T-cell (primary cell): ENCODE results near the gene SLC26A1. TPM values are rescaled to one million over a fixed set of nuclear protein-coding genes. Genes with fewer than 3 reads are reported as not detected.

Experiments
- ATAC-seq, 4 experiments: fragments of 200-7000 bp in 3 of 4; fragments of 150-1000 bp in 1 of 4; cut with Tn5 transposase; replicated peaks in 1 of 4; 1 replicate in 3 of 4; 2 replicates in 1 of 4; pipeline ENCODE4 v1.10.0; 2021; ENCODE audit warnings: moderate library complexity in 3 of 4, mild to moderate bottlenecking in 2 of 4, moderate number of reproducible peaks in 1 of 4
- CTCF ChIA-PET, 2 donors: fragments of 300-600 bp; sonication (Branson Sonifier 250); formaldehyde crosslinking; loops; one replicate each; lab custom pipeline; 2022; ENCODE audit warnings: antibody characterized with exemption in 2 of 2; lab: Charles Lee
- POLR2A ChIA-PET, 2 donors: fragments of 300-600 bp; sonication (Branson Sonifier 250); formaldehyde crosslinking; loops; one replicate each; lab custom pipeline; 2022; ENCODE audit warnings: antibody characterized with exemption in 2 of 2; lab: Charles Lee
- DNase-seq, 35 experiments: peaks; one replicate each; pipeline versions ENCODE4 v3.0.0 to v3.0.0-alpha.2; 2013 to 2023
- H3K27ac ChIP-seq: one replicate; pipeline ENCODE4 v1.5.1; 2013; ENCODE audit warnings: low read length
- H3K27me3 ChIP-seq, 2 experiments: replicated peaks in 1 of 2; 1 replicate in 1 of 2; 2 replicates in 1 of 2; pipeline versions ENCODE4 v1.6.1 to v1.7.0; 2013; ENCODE audit warnings: low read length in 1 of 2, mixed read lengths in 1 of 2; ENCODE audit not compliant: control insufficient read depth in 2 of 2, insufficient read depth in 2 of 2; ENCODE audit errors: extremely low read depth in 1 of 2
- H3K36me3 ChIP-seq, 2 donors: 1 replicate in 1 of 2; 2 replicates in 1 of 2; pipeline versions ENCODE4 v1.6.1 to v1.7.0; 2013; ENCODE audit warnings: low read length in 1 of 2; ENCODE audit not compliant: control insufficient read depth in 2 of 2, insufficient read depth in 1 of 2; ENCODE audit errors: extremely low read depth in 1 of 2
- H3K4me1 ChIP-seq, 2 experiments: 1 replicate in 1 of 2; 2 replicates in 1 of 2; pipeline versions ENCODE4 v1.6.1 to v1.7.0; 2013; ENCODE audit warnings: low read length in 2 of 2, mixed read lengths in 1 of 2; ENCODE audit not compliant: insufficient read depth in 2 of 2, control insufficient read depth in 1 of 2; ENCODE audit errors: extremely low read depth in 1 of 2
- H3K4me3 ChIP-seq, 2 donors: 1 replicate in 1 of 2; 2 replicates in 1 of 2; pipeline versions ENCODE4 v1.5.1 to v1.7.0; 2013; ENCODE audit warnings: mild to moderate bottlenecking in 2 of 2, low read length in 1 of 2, moderate library complexity in 1 of 2; ENCODE audit not compliant: control insufficient read depth in 1 of 2; ENCODE audit errors: extremely low read depth in 1 of 2
- H3K9me3 ChIP-seq: 2 replicates; pipeline ENCODE4 v1.7.0; 2013
- H3K27ac Mint-ChIP-seq, 2 donors: one replicate each; pipeline ENCODE4 v1.8.0; 2020 to 2021; ENCODE audit warnings: mild to moderate bottlenecking in 2 of 2, mixed read lengths in 2 of 2
- H3K27me3 Mint-ChIP-seq, 2 donors: one replicate each; pipeline ENCODE4 v1.8.0; 2021 to 2022; ENCODE audit warnings: mixed read lengths in 2 of 2
- H3K36me3 Mint-ChIP-seq: one replicate; pipeline ENCODE4 v1.8.0; 2021; ENCODE audit warnings: mixed read lengths
- H3K4me1 Mint-ChIP-seq, 3 donors: one replicate each; pipeline ENCODE4 v1.8.0; 2020 to 2022; ENCODE audit warnings: mixed read lengths in 3 of 3, mild to moderate bottlenecking in 1 of 3
- H3K4me3 Mint-ChIP-seq, 3 donors: one replicate each; pipeline ENCODE4 v1.8.0; 2020 to 2022; ENCODE audit warnings: mild to moderate bottlenecking in 3 of 3, mixed read lengths in 3 of 3, moderate library complexity in 3 of 3
- H3K9me3 Mint-ChIP-seq, 3 donors: one replicate each; pipeline ENCODE4 v1.8.0; 2020 to 2022; ENCODE audit warnings: mixed read lengths in 3 of 3
- WGBS: methylation state at CpG from one replicate; pipeline ENCODE4 v1.1.5; 2013; ENCODE audit warnings: missing lambda C conversion rate; ENCODE audit not compliant: insufficient coverage; 5-methylcytosine and 5-hydroxymethylcytosine counted together
- total RNA-seq, 35 experiments: library from RNA in 6 of 35; stranded (reverse) in 6 of 35; fragments of 120-200 nt in 1 of 35; gene quantifications; one replicate each; pipeline versions ENCODE4 v1.2.1 to v1.2.4 and lab custom pipeline; 2013 to 2026

SLC26A1 gene
- total RNA-seq, 5 donors from 2014 or later (not counting 1 experiment from before 2014, with no cell fraction given) = 0.16 to 1.5 (median 0.39) TPM; not detected in 1

DNA sequence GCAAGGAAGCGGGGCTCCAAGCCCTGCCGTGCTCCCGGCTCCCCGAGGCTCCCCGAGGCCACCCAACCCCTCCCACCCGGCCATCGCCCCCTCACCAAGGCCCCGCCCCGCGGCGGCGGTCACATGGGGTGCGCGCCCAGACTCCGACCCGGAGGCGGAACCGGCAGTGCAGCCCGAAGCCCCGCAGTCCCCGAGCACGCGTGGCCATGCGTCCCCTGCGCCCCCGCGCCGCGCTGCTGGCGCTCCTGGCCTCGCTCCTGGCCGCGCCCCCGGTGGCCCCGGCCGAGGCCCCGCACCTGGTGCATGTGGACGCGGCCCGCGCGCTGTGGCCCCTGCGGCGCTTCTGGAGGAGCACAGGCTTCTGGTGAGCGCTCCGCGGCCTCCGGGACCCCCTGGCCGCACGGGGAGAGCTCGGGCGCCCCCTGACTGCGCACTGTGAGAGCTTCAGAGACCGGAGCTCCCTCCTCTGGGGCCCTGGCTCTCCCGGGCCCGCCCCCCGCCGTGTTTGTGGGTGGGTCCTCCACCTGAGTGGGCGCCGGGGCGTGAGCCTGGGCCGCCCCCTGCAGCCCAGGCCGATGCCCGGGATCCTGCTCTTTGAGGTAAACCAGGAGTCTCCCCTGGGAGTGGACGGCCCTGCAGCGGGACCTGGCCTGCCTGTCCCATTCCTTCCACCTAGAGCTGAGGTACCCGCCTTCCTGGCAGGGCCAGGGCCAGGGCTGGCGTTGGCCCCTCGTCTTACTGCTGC, 6.2 kb downstream of the SLC26A1 start, which contains the start of gene IDUA:
TSS of gene IDUA (plus strand) at position 166 of the 745 bp plus-strand sequence. CDS start at position 207, 41 bp downstream.
- POLR2A ChIA-PET = no interaction called here
- Mint-ChIP-seq H3K27me3 (no peaks in the 10 kb centered on the region), H3K9me3 (no peaks in the 10 kb centered on the region), H3K4me1 (peaks cover 15 to 32% (median 28%) of the 10 kb centered on the region in 3 donors), H3K4me3 (peak within 1 kb of the TSS; percentile 84 to 90 (median 86)), H3K27ac (peak within 1 kb of the TSS; percentile 89 to 92), H3K36me3 (peaks cover 5% of the 10 kb centered on the region)
- Histone ChIP-seq H3K4me1 (peaks cover 14 to 35% of the 10 kb centered on the region in 2 experiments), H3K4me3 (peak within 1 kb of the TSS; percentile 65 to 74), H3K27me3 (no peaks in the 10 kb centered on the region), H3K36me3 (peaks cover 0 to 16% of the 10 kb centered on the region in 2 donors), H3K9me3 (no peaks in the 10 kb centered on the region), H3K27ac (peak within 1 kb of the TSS; percentile 8)
- DNase-seq = peak; percentile 69 to 90 (median 82)
- CTCF ChIA-PET = interaction anchor here in 1 of 2 donors (1.0 to 1.6 kb wide), 6 partner anchors 17 to 245 kb away, joined by 3 to 18 read pairs (median 4); partner anchors contain the start of genes GAK and TMEM175
- peak; percentile 90 to 93 (median 92) for ATAC-seq
- WGBS = under 1% methylated on average over 65 of the region's 69 CpGs

DNA sequence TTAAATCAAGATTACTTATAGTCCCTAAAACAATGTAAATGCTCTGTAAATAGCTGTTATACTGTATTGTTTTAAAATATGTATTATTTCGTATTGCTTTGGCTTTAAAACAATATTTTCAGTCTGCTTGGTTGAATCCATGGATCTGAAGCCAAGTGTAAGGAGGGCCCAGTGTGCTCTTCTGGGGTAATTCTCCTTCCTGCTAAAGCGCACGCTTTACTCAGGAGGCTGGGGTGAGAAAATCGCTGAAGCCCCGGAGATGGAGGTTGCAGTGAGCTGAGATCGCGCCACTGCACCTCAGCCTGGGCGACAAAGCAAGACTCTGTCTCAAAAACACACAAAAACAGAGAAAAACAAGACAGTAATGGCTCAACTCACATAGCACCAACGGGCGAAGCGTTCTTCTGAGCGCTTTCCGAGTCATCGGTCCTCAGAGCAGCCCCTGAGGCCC, 6.8 kb downstream of the SLC26A1 start:
- Mint-ChIP-seq H3K27me3 (no peaks in the 10 kb centered on the region), H3K4me3 (peak overlapping the region; percentile 84 to 90 (median 86)), H3K27ac (peak overlapping the region; percentile 89 to 92), H3K9me3 (no peaks in the 10 kb centered on the region), H3K4me1 (peaks cover 15 to 32% (median 28%) of the 10 kb centered on the region in 3 donors), H3K36me3 (peaks cover 5% of the 10 kb centered on the region)
- Histone ChIP-seq H3K4me3 (peak overlapping the region; percentile 65 to 74), H3K27ac (peak overlapping the region; percentile 8), H3K27me3 (no peaks in the 10 kb centered on the region), H3K4me1 (peaks cover 14 to 35% of the 10 kb centered on the region in 2 experiments), H3K9me3 (no peaks in the 10 kb centered on the region), H3K36me3 (peaks cover 0 to 16% of the 10 kb centered on the region in 2 donors)
- POLR2A ChIA-PET = no interaction called here
- CTCF ChIA-PET = interaction anchor here in 1 of 2 donors (1.0 to 1.6 kb wide), 6 partner anchors 16 to 244 kb away, joined by 3 to 18 read pairs (median 4); partner anchors contain the start of genes GAK and TMEM175
- ATAC-seq (peak; percentile 8 to 26 (median 23)), DNase-seq (peak in 1 of 35 experiments; percentile 25)
- WGBS = 4% methylated on average over 12 of the region's 14 CpGs

GRCh38 chr4:985123-985830, 7.9 kb downstream of the SLC26A1 start:
- Mint-ChIP-seq H3K4me3 (peak overlapping the region; percentile 68 to 86 (median 84)), H3K4me1 (peaks cover 15 to 32% (median 28%) of the 10 kb centered on the region in 3 donors), H3K27me3 (no peaks in the 10 kb centered on the region), H3K27ac (peak overlapping the region; percentile 72 to 85), H3K36me3 (peaks cover 5% of the 10 kb centered on the region), H3K9me3 (no peaks in the 10 kb centered on the region)
- peak overlapping the region; percentile 19 to 50 for H3K4me3 ChIP-seq
- peak; percentile 50 to 61 (median 54) for ATAC-seq
- peak overlapping the region; percentile 5 for H3K27ac ChIP-seq
- H3K9me3 ChIP-seq = no peaks in the 10 kb centered on the region
- POLR2A ChIA-PET = no interaction called here
- WGBS = 42% methylated on average over 19 of the region's 23 CpGs
- DNase-seq = peak in 34 of 35 experiments; percentile 36 to 76 (median 61)
- peaks cover 0 to 9% of the 10 kb centered on the region in 2 donors for H3K36me3 ChIP-seq
- peaks cover 14 to 35% of the 10 kb centered on the region in 2 experiments for H3K4me1 ChIP-seq
- no peaks in the 10 kb centered on the region for H3K27me3 ChIP-seq
- CTCF ChIA-PET = no interaction called here

- Mint-ChIP-seq H3K4me3 (peak overlapping the region; percentile 67 to 86 (median 68)), H3K36me3 (peaks cover 5% of the 10 kb centered on the region), H3K27ac (peak overlapping the region; percentile 72 to 85), H3K4me1 (peaks cover 15 to 32% (median 28%) of the 10 kb centered on the region in 3 donors), H3K9me3 (no peaks in the 10 kb centered on the region), H3K27me3 (no peaks in the 10 kb centered on the region)
- Histone ChIP-seq H3K27me3 (no peaks in the 10 kb centered on the region), H3K27ac (peak overlapping the region; percentile 5), H3K4me3 (peak overlapping the region; percentile 19 to 50), H3K4me1 (peaks cover 14 to 35% of the 10 kb centered on the region in 2 experiments), H3K9me3 (no peaks in the 10 kb centered on the region), H3K36me3 (peaks cover 0 to 2% of the 10 kb centered on the region in 2 donors)
- no peak for ATAC-seq
- WGBS = 81% methylated on average over 9 of the region's 15 CpGs
- POLR2A ChIA-PET = no interaction called here
- no peak for DNase-seq
- CTCF ChIA-PET = no interaction called here
These were observed 8.7 kb downstream of the SLC26A1 start for GRCh38 chr4:984336-985054.

- Histone ChIP-seq H3K4me1 (peaks cover 14 to 29% of the 10 kb centered on the region in 2 experiments), H3K9me3 (no peaks in the 10 kb centered on the region), H3K4me3 (no peak overlapping the region), H3K27me3 (no peaks in the 10 kb centered on the region), H3K27ac (no peak overlapping the region), H3K36me3 (no peaks in the 10 kb centered on the region)
- ATAC-seq (no peak), DNase-seq (no peak)
- no peaks in the 10 kb centered on the region for H3K27me3 Mint-ChIP-seq
- 95% methylated on average over 10 of the region's 15 CpGs for WGBS
- no peak overlapping the region for H3K4me3 Mint-ChIP-seq
- no peaks in the 10 kb centered on the region for H3K9me3 Mint-ChIP-seq
- peaks cover 5% of the 10 kb centered on the region for H3K36me3 Mint-ChIP-seq
- H3K4me1 Mint-ChIP-seq = peaks cover 15 to 26% (median 25%) of the 10 kb centered on the region in 3 donors
- no peak overlapping the region for H3K27ac Mint-ChIP-seq
- ChIA-PET POLR2A (no interaction called here), CTCF (no interaction called here)
These were observed 10.4 kb downstream of the SLC26A1 start for GRCh38 chr4:982814-983213.
